ENCODE results near the gene DIAPH2.

GRCh38 chrX:97563531-97564133 lies 879.0 kb downstream of the DIAPH2 start:
- TF ChIP-seq CTCF (IDR thresholded peaks at IDR 0.05) (no peak), POLR2A (IDR thresholded peaks at IDR 0.05) (no peak), EP300 (IDR thresholded peaks at IDR 0.05; ENCODE audit: low read depth) (no peak), POLR2AphosphoS5 (IDR thresholded peaks at IDR 0.05) (no peak)
